Prostate gland (tissue), 2 donors: Measurements from ENCODE around the gene FYCO1. TPM values are rescaled to one million over a fixed set of nuclear protein-coding genes. Genes with fewer than 3 reads are reported as not detected.
A peak's percentile ranks its signal among the peaks of the same experiment; 100 is the strongest.

ENCODE experiments used
- DNase-seq: peaks from one replicate; pipeline ENCODE4 v3.0.0-alpha.2; 2019; ENCODE audit warnings: low spot score
- H3K27ac ChIP-seq, 2 donors: fragments of 200-600 bp; sonication (generic); 2 replicates each; pipeline ENCODE4 v1.5.1; 2017 to 2019
- H3K27me3 ChIP-seq: fragments of 200-600 bp; sonication (generic); replicated peaks from 2 replicates; pipeline ENCODE4 v1.5.1; 2019; ENCODE audit not compliant: insufficient read depth
- H3K36me3 ChIP-seq, 2 donors: fragments of 200-600 bp; sonication (generic); 1 replicate in 1 of 2; 2 replicates in 1 of 2; pipeline versions ENCODE4 v1.5.1 to v1.8.1; 2017 to 2019
- H3K4me1 ChIP-seq: fragments of 200-600 bp; sonication (generic); replicated peaks from 2 replicates; pipeline ENCODE4 v1.5.1; 2019
- H3K4me3 ChIP-seq, 2 donors: fragments of 200-600 bp; sonication (generic); 2 replicates each; pipeline ENCODE4 v1.5.1; 2017 to 2019
- H3K9me3 ChIP-seq: fragments of 200-600 bp; sonication (generic); 2 replicates; pipeline ENCODE4 v1.5.1; 2017
- POLR2A ChIP-seq: fragments of 450-650 bp; IDR thresholded peaks from one replicate; pipeline ENCODE4 v1.6.1; 2016; ENCODE audit warnings: antibody characterized with exemption, mild to moderate bottlenecking
- POLR2AphosphoS5 ChIP-seq: sonication (generic); formaldehyde crosslinking; IDR thresholded peaks from one replicate; pipeline ENCODE4 v1.6.1; 2017; ENCODE audit warnings: antibody characterized with exemption
- WGBS: methylation state at CpG from one replicate; pipeline ENCODE4 v1.1.5; 2018; 5-methylcytosine and 5-hydroxymethylcytosine counted together
- intact Hi-C: fragments of 100-400 bp; cut with DNase I; formaldehyde crosslinking; loops from one replicate; pipeline ENCODE4 v1.14.2; 2022
- total RNA-seq, 2 donors: library from RNA; depleted of rRNA; stranded (reverse); fragments of >200 nt; gene quantifications; one replicate each; pipeline ENCODE4 v1.1.0, GENCODE V29; 2016
- TF ChIP-seq, protein P1 (sequence below), 4 experiments: fragments of 200-600 bp in 2 of 4; fragments of 450-650 bp in 2 of 4; sonication (generic) in 2 of 4; IDR thresholded peaks; 1 replicate in 3 of 4; 2 replicates in 1 of 4; pipeline ENCODE4 v1.5.1; 2016 to 2019; ENCODE audit warnings: antibody characterized with exemption in 4 of 4, mild to moderate bottlenecking in 2 of 4, moderate library complexity in 2 of 4

FYCO1 gene
- total RNA-seq, 2 donors from 2014 or later: 33.1 to 56.7 TPM

DNA sequence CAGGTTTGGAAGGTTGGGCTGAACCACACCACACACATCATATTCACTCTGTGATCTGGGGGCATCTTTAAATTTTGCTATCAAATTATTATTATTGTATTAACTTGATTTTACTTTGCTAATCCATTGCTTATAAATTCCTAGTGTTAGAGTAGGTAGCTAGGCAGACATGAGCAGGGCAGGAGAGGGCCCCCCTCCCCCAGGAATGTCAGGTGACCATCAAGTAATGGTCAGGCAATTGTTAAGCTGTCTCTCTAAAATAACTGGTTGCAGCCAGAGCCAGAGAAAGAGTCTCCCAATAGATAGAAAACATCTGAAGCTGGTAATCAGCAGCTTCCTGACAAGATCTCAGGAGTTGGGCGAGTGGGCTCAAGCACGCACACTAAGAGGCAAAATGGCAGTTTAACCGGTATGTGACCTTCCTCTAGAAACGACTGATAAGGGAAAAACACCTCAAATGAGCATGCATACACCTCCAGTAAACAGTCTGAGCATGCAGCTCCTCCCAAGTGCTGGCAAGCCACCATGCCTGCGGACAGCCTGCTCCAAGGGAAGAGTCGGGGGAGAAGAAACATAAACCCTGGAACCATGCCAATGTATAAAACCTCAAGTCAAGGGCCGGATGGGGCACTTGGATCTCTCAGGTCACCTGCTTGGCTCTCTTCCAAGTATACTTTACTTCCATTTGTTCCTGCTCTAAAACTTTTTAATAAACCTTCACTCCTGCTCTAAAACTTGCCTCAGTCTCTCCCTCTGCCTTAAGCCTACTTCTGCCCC, 55.4 kb downstream of the FYCO1 start:
- Histone ChIP-seq H3K36me3 (peaks cover 0 to 14% of the 10 kb centered on the region in 2 donors), H3K9me3 (no peaks in the 10 kb centered on the region), H3K4me3 (no peak overlapping the region), H3K27me3 (no peaks in the 10 kb centered on the region), H3K27ac (no peak overlapping the region), H3K4me1 (no peaks in the 10 kb centered on the region)
- no peak for DNase-seq
- 66% methylated on average over 7 of the region's 7 CpGs for WGBS
- TF ChIP-seq POLR2A (no peak), POLR2AphosphoS5 (no peak)
- TF ChIP-seq, protein P1, sequence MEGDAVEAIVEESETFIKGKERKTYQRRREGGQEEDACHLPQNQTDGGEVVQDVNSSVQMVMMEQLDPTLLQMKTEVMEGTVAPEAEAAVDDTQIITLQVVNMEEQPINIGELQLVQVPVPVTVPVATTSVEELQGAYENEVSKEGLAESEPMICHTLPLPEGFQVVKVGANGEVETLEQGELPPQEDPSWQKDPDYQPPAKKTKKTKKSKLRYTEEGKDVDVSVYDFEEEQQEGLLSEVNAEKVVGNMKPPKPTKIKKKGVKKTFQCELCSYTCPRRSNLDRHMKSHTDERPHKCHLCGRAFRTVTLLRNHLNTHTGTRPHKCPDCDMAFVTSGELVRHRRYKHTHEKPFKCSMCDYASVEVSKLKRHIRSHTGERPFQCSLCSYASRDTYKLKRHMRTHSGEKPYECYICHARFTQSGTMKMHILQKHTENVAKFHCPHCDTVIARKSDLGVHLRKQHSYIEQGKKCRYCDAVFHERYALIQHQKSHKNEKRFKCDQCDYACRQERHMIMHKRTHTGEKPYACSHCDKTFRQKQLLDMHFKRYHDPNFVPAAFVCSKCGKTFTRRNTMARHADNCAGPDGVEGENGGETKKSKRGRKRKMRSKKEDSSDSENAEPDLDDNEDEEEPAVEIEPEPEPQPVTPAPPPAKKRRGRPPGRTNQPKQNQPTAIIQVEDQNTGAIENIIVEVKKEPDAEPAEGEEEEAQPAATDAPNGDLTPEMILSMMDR (IDR thresholded peaks at IDR 0.05): no peak
- intact Hi-C loops: loop anchor here (5.0 to 10.0 kb wide), 2 partner anchors 57 to 505 kb away; partner anchors contain the start of gene FYCO1

DNA sequence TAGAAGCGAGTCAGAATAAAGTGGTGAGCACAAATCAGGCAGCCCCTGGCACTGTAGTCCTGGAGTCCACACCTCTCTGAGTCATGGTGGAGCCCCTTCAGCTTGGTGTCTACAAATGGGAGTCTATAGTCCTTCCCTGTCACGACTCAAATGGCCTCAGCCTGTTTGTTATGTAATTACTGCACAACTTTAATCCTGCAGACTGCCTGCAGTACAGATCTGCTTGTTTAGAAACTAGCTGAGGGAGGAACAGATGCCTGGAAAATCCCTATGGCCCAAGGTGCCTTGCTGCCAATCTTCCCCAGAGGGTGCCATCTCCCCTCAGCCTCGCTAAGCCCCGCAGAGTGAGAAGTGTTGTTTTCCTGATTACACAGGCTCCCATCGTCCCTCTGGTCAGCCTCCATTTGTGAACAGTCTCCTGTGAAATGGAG, 56.3 kb downstream of the FYCO1 start:
- 60% methylated on average over 5 of the region's 5 CpGs for WGBS
- TF ChIP-seq, protein P1 (IDR thresholded peaks at IDR 0.05): no peak
- no peak for TF ChIP-seq POLR2A
- TF ChIP-seq POLR2AphosphoS5: no peak
- DNase-seq: no peak
- Histone ChIP-seq H3K27me3 (no peaks in the 10 kb centered on the region), H3K4me3 (no peak overlapping the region), H3K4me1 (no peaks in the 10 kb centered on the region), H3K9me3 (no peaks in the 10 kb centered on the region), H3K27ac (no peak overlapping the region), H3K36me3 (peaks cover 0 to 14% of the 10 kb centered on the region in 2 donors)
- intact Hi-C loops: no loop called here

DNA sequence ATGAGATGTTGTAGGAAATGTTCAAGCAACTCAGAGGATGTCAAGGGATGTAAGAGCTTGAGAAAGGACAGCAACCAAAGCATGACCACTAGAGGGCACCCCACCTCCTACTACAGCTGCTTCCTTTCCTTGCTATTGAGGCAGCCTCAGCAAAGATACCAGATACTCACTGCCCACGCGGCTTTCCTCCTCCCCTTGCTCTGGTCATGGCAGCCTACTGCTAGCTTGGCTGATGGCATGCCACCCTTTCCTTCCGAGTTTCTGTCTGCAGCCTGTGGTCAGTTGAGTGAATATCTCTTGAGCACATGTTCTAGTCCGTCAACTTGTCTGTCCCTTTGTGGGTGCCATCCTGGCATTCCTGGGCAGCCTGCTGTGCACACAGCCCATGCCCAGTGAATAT, 56.8 kb downstream of the FYCO1 start:
- H3K9me3 ChIP-seq: no peaks in the 10 kb centered on the region
- intact Hi-C loops: loop anchor here (1.0 kb wide), 1 partner anchor 140 kb away; no protein-coding TSS in a partner anchor
- H3K36me3 ChIP-seq: peaks cover 0 to 14% of the 10 kb centered on the region in 2 donors
- WGBS: 30% methylated on average over 4 of the region's 4 CpGs
- H3K27me3 ChIP-seq: no peaks in the 10 kb centered on the region
- H3K4me1 ChIP-seq: no peaks in the 10 kb centered on the region
- no peak overlapping the region for H3K27ac ChIP-seq
- TF ChIP-seq, protein P1 (IDR thresholded peaks at IDR 0.05): peak; percentile 76 to 94 (median 90)
- TF ChIP-seq POLR2A (no peak), POLR2AphosphoS5 (peak; percentile 46)
- no peak overlapping the region for H3K4me3 ChIP-seq
- DNase-seq: peak; percentile 89

DNA sequence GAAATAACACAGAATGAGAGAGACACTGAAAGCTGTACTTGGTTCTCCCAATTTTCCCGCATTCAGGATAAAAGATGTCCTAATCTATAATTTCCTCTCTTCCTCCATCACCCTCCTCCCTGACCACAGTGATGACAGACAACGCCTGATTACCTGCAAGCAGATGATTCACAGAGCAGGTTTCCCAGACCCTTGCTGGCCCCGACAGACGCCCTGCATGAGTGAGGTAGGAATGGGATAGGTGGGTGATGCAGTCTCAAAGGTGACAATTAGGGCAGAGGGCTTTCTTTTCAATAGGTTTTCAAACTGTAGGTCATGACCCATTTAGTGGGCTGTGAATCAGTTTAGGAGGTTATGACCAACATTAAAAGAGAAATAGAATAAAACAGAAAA, 57.6 kb downstream of the FYCO1 start:
- H3K9me3 ChIP-seq: no peaks in the 10 kb centered on the region
- 92% methylated on average over 4 of the region's 4 CpGs for WGBS
- no peak overlapping the region for H3K27ac ChIP-seq
- DNase-seq: no peak
- H3K4me3 ChIP-seq: no peak overlapping the region
- peaks cover 0 to 14% of the 10 kb centered on the region in 2 donors for H3K36me3 ChIP-seq
- intact Hi-C loops: loop anchor here (1.0 kb wide), 1 partner anchor 141 kb away; no protein-coding TSS in a partner anchor
- H3K4me1 ChIP-seq: no peaks in the 10 kb centered on the region
- no peaks in the 10 kb centered on the region for H3K27me3 ChIP-seq
- TF ChIP-seq, protein P1 (IDR thresholded peaks at IDR 0.05): no peak
- TF ChIP-seq POLR2AphosphoS5 (no peak), POLR2A (no peak)
